Measurements from ENCODE around the gene B4GALNT4. TPM values are rescaled to one million over a fixed set of nuclear protein-coding genes. Genes with fewer than 3 reads are reported as not detected.

The B4GALNT4 gene
- total RNA-seq, 6 experiments from 2014 or later, result 6.4 to 12.1 (median 8.4) TPM

GRCh38 chr11:390175-390574, 20.9 kb downstream of the B4GALNT4 start:
- DNase-seq, result no peak
- no peak for TF ChIP-seq CTCF (IDR thresholded peaks at IDR 0.05)
- Mint-ChIP-seq H3K9me3 (no peaks in the 10 kb centered on the region), H3K27me3 (ENCODE audit: insufficient read depth) (no peaks in the 10 kb centered on the region), H3K4me1 (ENCODE audit: low read depth) (peaks cover 33% of the 10 kb centered on the region), H3K36me3 (ENCODE audit: low read depth) (peaks cover 6% of the 10 kb centered on the region; the same call in 1 of the 2 replicates), H3K4me3 (no peak overlapping the region), H3K27ac (no peak overlapping the region)

GRCh38 chr11:391117-392017, 22.1 kb downstream of the B4GALNT4 start:
- TF ChIP-seq CTCF (IDR thresholded peaks at IDR 0.05), result no peak
- no peaks in the 10 kb centered on the region for H3K27me3 Mint-ChIP-seq (ENCODE audit: insufficient read depth)
- H3K36me3 Mint-ChIP-seq (ENCODE audit: low read depth), result peaks cover 6% of the 10 kb centered on the region; the same call in 1 of the 2 replicates
- H3K4me3 Mint-ChIP-seq, result no peak overlapping the region
- no peaks in the 10 kb centered on the region for H3K9me3 Mint-ChIP-seq
- H3K4me1 Mint-ChIP-seq (ENCODE audit: low read depth), result peaks cover 33% of the 10 kb centered on the region
- no peak overlapping the region for H3K27ac Mint-ChIP-seq
- DNase-seq, result no peak

- Mint-ChIP-seq H3K9me3 (no peaks in the 10 kb centered on the region), H3K27ac (no peak overlapping the region), H3K27me3 (ENCODE audit: insufficient read depth) (no peaks in the 10 kb centered on the region), H3K36me3 (ENCODE audit: low read depth) (no peaks in the 10 kb centered on the region; the same call in 1 of the 2 replicates), H3K4me3 (no peak overlapping the region), H3K4me1 (ENCODE audit: low read depth) (peaks cover 25% of the 10 kb centered on the region)
- DNase-seq, result no peak
- TF ChIP-seq CTCF (IDR thresholded peaks at IDR 0.05), result no peak
These were observed 22.9 kb downstream of the B4GALNT4 start for GRCh38 chr11:392102-392777.

GRCh38 chr11:393219-394033, 24.1 kb downstream of the B4GALNT4 start:
- no peak for TF ChIP-seq CTCF (IDR thresholded peaks at IDR 0.05)
- Mint-ChIP-seq H3K4me1 (ENCODE audit: low read depth) (peaks cover 13% of the 10 kb centered on the region), H3K4me3 (peak overlapping the region; percentile 45), H3K9me3 (no peaks in the 10 kb centered on the region), H3K27ac (peak overlapping the region; percentile 62), H3K27me3 (ENCODE audit: insufficient read depth) (no peaks in the 10 kb centered on the region), H3K36me3 (ENCODE audit: low read depth) (no peaks in the 10 kb centered on the region)
- DNase-seq, result peak; percentile 81

Measured in HFFc6 (cell line).